GM18861 (cell line): ENCODE data around the gene AP2A2.
"Not testable (repeated sequence)": the region's sequence is repeated elsewhere in the genome, so short reads cannot be mapped to it uniquely, and the experiment has no call there.

Experiments used
- ATAC-seq: cut with Tn5 transposase; IDR thresholded peaks from one replicate; pipeline ENCODE4 v1.9.1; 2021; ENCODE audit not compliant: unreplicated experiment

Gene AP2A2

GRCh38 chr11:953512-953911, 27.8 kb downstream of the AP2A2 start:
- ATAC-seq: no peak

- ATAC-seq: no peak
Observed at GRCh38 chr11:954392-955153, 28.9 kb downstream of the AP2A2 start.

GRCh38 chr11:955154-956063, 29.7 kb downstream of the AP2A2 start:
- ATAC-seq: no peak

- ATAC-seq: no peak
Observed at GRCh38 chr11:957212-957920, 31.7 kb downstream of the AP2A2 start.

- no peak for ATAC-seq
Observed at GRCh38 chr11:958101-958500, 32.4 kb downstream of the AP2A2 start.

GRCh38 chr11:959027-959426, 33.4 kb downstream of the AP2A2 start:
- ATAC-seq: no peak

- ATAC-seq: no peak
Observed at GRCh38 chr11:959608-960007, 33.9 kb downstream of the AP2A2 start.

GRCh38 chr11:961310-961920, 35.7 kb downstream of the AP2A2 start:
- not testable (repeated sequence) for ATAC-seq

GRCh38 chr11:961921-962320, 36.3 kb downstream of the AP2A2 start:
- ATAC-seq: no peak

GRCh38 chr11:962688-963087, 37.0 kb downstream of the AP2A2 start:
- no peak for ATAC-seq

GRCh38 chr11:963852-964251, 38.2 kb downstream of the AP2A2 start:
- no peak for ATAC-seq

GRCh38 chr11:965206-965775, 39.6 kb downstream of the AP2A2 start:
- ATAC-seq: no peak

GRCh38 chr11:967995-968751, 42.5 kb downstream of the AP2A2 start:
- no peak for ATAC-seq

- no peak for ATAC-seq
Observed at GRCh38 chr11:968822-969221, 43.2 kb downstream of the AP2A2 start.

- ATAC-seq: no peak
Observed at GRCh38 chr11:969651-970205, 44.1 kb downstream of the AP2A2 start.

- no peak for ATAC-seq
Observed at GRCh38 chr11:970319-970871, 44.7 kb downstream of the AP2A2 start.

- no peak for ATAC-seq
Observed at GRCh38 chr11:971092-971690, 45.5 kb downstream of the AP2A2 start.

GRCh38 chr11:971731-972365, 46.2 kb downstream of the AP2A2 start:
- ATAC-seq: no peak
